ENCODE results near the gene SIGLEC1. TPM values are rescaled to one million over a fixed set of nuclear protein-coding genes. Genes with fewer than 3 reads are reported as not detected.

Gene SIGLEC1
- total RNA-seq, 2 experiments from 2014 or later = 0.08 to 0.11 TPM

DNA sequence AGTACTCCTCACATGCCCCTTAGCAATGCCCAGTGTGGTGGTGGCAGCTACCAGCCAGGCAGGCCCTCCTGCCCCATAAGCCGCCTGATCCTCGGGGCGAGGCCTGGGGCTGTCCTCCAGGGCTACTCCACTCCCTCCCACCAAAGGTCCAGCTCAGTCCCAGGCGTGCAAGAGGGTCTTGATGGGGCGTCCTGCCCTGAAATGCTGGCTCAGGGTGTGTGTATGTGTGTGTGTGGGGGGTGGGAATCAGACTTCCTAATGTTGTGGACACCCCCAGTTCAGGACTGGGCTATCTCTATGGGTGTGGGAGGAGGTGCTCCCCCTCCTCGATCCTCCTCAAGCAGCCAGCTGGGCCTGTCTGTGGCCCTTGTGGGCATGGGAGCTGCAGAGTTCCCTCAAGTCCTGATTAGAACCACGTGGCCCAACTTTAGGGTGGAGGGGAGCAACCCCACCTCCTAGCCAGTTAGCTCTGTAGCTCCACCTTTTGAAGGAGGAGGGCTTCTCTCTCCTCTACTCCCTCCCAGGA is 27.6 kb upstream of the SIGLEC1 start:
- H3K4me1 Mint-ChIP-seq (ENCODE audit: low read depth) = peaks cover 9% of the 10 kb centered on the region
- Histone ChIP-seq H3K4me3 (ENCODE audit: low read length) (no peak overlapping the region), H3K27ac (ENCODE audit: low read depth in 1 of 2, low read length in 2 of 2) (no peak overlapping the region), H3K27me3 (ENCODE audit: control insufficient read depth in 1 of 2, insufficient read depth in 2 of 2, low read length in 2 of 2) (no peaks in the 10 kb centered on the region), H3K9me3 (ENCODE audit: control insufficient read depth in 1 of 2, insufficient read depth in 1 of 2, low read length in 2 of 2) (no peaks in the 10 kb centered on the region), H3K36me3 (ENCODE audit: insufficient read depth, low read length) (no peaks in the 10 kb centered on the region), H3K4me1 (ENCODE audit: insufficient read depth, low read length) (peaks cover 6% of the 10 kb centered on the region)
- ChIA-PET CTCF (no interaction called here), POLR2A (no interaction called here)
- H3K27ac Mint-ChIP-seq = no peak overlapping the region
- TF ChIP-seq, protein P1, sequence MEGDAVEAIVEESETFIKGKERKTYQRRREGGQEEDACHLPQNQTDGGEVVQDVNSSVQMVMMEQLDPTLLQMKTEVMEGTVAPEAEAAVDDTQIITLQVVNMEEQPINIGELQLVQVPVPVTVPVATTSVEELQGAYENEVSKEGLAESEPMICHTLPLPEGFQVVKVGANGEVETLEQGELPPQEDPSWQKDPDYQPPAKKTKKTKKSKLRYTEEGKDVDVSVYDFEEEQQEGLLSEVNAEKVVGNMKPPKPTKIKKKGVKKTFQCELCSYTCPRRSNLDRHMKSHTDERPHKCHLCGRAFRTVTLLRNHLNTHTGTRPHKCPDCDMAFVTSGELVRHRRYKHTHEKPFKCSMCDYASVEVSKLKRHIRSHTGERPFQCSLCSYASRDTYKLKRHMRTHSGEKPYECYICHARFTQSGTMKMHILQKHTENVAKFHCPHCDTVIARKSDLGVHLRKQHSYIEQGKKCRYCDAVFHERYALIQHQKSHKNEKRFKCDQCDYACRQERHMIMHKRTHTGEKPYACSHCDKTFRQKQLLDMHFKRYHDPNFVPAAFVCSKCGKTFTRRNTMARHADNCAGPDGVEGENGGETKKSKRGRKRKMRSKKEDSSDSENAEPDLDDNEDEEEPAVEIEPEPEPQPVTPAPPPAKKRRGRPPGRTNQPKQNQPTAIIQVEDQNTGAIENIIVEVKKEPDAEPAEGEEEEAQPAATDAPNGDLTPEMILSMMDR (IDR thresholded peaks at IDR 0.05) = no peak
- ATAC-seq (ENCODE audit: poor library complexity) (no peak), DNase-seq (no peak)
- peaks cover 3% of the 10 kb centered on the region for H3K27me3 Mint-ChIP-seq
- intact Hi-C loops (cut with DNase I, micrococcal nuclease) = no loop called here
- no peaks in the 10 kb centered on the region for H3K9me3 Mint-ChIP-seq
- H3K36me3 Mint-ChIP-seq (ENCODE audit: low read depth) = no peaks in the 10 kb centered on the region
- no peak overlapping the region for H3K4me3 Mint-ChIP-seq

DNA sequence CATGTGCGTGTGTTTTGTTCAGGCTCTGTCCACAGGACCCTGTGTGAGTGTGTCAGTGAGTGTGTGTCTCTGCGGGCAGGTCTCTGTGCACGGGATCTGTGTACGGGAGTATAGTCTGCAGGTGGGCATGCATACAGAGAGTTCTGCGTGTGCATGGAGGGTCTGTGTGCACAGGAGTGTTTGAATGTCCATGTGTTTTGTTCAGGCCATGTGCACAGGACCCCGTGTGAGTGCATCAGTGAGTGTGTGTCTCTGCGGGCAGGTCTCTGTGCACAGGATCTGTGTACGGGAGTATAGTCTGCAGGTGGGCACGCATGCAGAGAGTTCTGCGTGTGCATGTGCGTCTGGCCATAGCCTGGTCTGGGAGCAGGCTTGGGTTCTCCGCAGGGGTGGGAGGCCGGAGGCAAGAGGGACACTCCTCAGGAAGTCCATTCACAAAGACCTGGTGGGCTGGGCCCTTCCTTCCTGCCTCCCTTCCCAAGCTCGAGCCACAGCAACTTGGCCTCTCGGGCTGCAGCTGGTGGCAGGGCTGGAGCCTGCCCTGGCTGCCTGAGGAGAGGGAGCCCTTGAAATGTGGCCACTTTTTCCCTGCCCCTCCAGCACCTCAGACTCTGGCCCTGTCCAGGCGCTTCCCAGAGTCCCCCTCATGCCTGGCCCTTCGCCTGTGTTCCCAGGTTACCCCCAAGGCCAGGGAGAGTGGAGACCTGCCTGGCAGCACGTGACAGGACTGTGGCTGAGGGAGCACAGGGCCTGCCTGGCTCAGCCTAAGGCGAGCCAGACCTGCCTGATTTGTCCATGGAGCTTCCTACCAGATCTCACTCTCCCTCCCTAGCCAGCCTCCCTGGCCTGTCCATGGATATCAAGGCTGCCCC is 26.9 kb upstream of the SIGLEC1 start:
- intact Hi-C loops (cut with DNase I, micrococcal nuclease) = no loop called here
- CTCF ChIA-PET = no interaction called here

DNA sequence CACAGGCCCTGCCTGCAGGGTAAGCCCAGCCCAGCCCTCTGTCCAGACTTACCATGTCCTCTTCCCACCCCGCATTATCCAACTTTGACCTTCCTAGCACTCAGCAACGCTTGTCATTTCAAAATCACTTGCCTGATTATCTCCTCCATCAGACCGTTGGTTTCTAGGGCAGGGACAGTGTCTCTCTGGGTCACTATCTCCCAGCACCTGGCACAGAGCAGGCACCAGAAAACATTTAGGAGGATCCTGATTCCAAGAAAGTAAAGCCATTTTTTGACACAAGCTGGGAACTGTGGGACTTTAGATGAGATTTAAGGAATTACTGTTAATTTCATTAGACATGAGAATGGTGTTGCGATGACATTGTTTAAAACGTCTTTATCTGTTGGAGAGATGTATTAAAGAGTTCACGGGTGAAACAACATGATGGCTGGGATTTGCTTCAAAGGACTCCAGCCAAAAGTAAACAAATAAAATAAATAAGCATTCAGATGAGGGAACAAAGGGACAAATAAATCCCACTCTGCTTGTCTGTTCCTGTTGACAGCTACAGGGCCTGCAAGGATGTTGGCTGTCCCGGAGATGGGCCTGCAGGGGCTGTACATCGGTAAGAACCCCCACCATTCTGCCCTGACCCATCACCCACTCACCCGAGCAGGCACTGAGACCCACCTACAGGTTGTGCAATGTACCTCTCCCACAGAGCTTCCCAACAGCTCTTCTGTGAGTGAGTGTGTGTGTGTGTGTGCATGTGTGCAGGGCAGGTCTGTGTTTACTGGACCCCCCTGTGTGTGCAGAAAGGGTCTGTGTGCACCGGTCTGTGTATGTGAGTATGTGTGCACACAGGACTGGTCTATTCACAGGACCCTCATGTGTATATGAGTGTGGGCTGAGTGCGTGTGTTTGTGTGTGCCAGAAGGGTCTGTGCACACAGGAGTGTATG is 26.0 kb upstream of the SIGLEC1 start:
- Mint-ChIP-seq H3K27ac (no peak overlapping the region), H3K36me3 (ENCODE audit: low read depth) (no peaks in the 10 kb centered on the region), H3K27me3 (peaks cover 15% of the 10 kb centered on the region), H3K4me3 (no peak overlapping the region), H3K9me3 (no peaks in the 10 kb centered on the region), H3K4me1 (ENCODE audit: low read depth) (no peaks in the 10 kb centered on the region)
- Histone ChIP-seq H3K4me1 (ENCODE audit: insufficient read depth, low read length) (no peaks in the 10 kb centered on the region), H3K27ac (ENCODE audit: low read depth in 1 of 2, low read length in 2 of 2) (no peak overlapping the region), H3K27me3 (ENCODE audit: control insufficient read depth in 1 of 2, insufficient read depth in 2 of 2, low read length in 2 of 2) (peaks cover 2 to 3% of the 10 kb centered on the region in 2 experiments), H3K9me3 (ENCODE audit: control insufficient read depth in 1 of 2, insufficient read depth in 1 of 2, low read length in 2 of 2) (no peaks in the 10 kb centered on the region), H3K4me3 (ENCODE audit: low read length) (no peak overlapping the region), H3K36me3 (ENCODE audit: insufficient read depth, low read length) (no peaks in the 10 kb centered on the region)
- TF ChIP-seq, protein P1 (IDR thresholded peaks at IDR 0.05) = no peak
- ATAC-seq (ENCODE audit: poor library complexity) = no peak
- DNase-seq = no peak
- intact Hi-C loops (cut with DNase I, micrococcal nuclease) = no loop called here
- ChIA-PET POLR2A (no interaction called here), CTCF (no interaction called here)

More for the DNA sequence above, 26.9 kb upstream of the SIGLEC1 start:
- H3K9me3 ChIP-seq (ENCODE audit: control insufficient read depth in 1 of 2, insufficient read depth in 1 of 2, low read length in 2 of 2) = no peaks in the 10 kb centered on the region
- Mint-ChIP-seq H3K36me3 (ENCODE audit: low read depth) (no peaks in the 10 kb centered on the region), H3K27me3 (peaks cover 7% of the 10 kb centered on the region), H3K27ac (no peak overlapping the region), H3K4me1 (ENCODE audit: low read depth) (peaks cover 3% of the 10 kb centered on the region), H3K4me3 (no peak overlapping the region), H3K9me3 (no peaks in the 10 kb centered on the region)
- no peak overlapping the region for H3K27ac ChIP-seq (ENCODE audit: low read depth in 1 of 2, low read length in 2 of 2)
- TF ChIP-seq, protein P1 (IDR thresholded peaks at IDR 0.05) = no peak
- H3K27me3 ChIP-seq (ENCODE audit: control insufficient read depth in 1 of 2, insufficient read depth in 2 of 2, low read length in 2 of 2) = no peaks in the 10 kb centered on the region
- POLR2A ChIA-PET = no interaction called here
- ATAC-seq (ENCODE audit: poor library complexity) (no peak), DNase-seq (no peak)
- H3K4me3 ChIP-seq (ENCODE audit: low read length) = no peak overlapping the region
- H3K36me3 ChIP-seq (ENCODE audit: insufficient read depth, low read length) = no peaks in the 10 kb centered on the region
- no peaks in the 10 kb centered on the region for H3K4me1 ChIP-seq (ENCODE audit: insufficient read depth, low read length)
